OCI-LY1 (cell line): ENCODE data around the gene UMODL1.

ENCODE experiments used
- H2AFZ ChIP-seq: fragments of 200-600 bp; sonication (generic), shearing (Covaris generic); 2 replicates; pipeline ENCODE4 v1.6.0; 2014; ENCODE audit warnings: antibody characterized with exemption, mild to moderate bottlenecking, low read length
- H3F3A ChIP-seq: fragments of 200-600 bp; sonication (generic), shearing (Covaris generic); 2 replicates; pipeline ENCODE4 v1.6.0; 2014; ENCODE audit warnings: mild to moderate bottlenecking, antibody characterized with exemption, low read length, moderate library complexity; ENCODE audit not compliant: insufficient read depth
- H3K27ac ChIP-seq: fragments of 200-600 bp; sonication (generic); 2 replicates; pipeline ENCODE4 v1.5.1; 2014; ENCODE audit warnings: low read length, mixed run types, mild to moderate bottlenecking, low read depth; ENCODE audit not compliant: poor library complexity, severe bottlenecking
- H3K27me3 ChIP-seq: fragments of 200-600 bp; sonication (generic); 2 replicates; pipeline ENCODE4 v1.6.0; 2014; ENCODE audit warnings: antibody characterized with exemption, mild to moderate bottlenecking, low read length, moderate library complexity; ENCODE audit not compliant: insufficient read depth
- H3K36me3 ChIP-seq: fragments of 200-600 bp; sonication (generic); 2 replicates; pipeline ENCODE4 v1.6.1; 2014; ENCODE audit warnings: mild to moderate bottlenecking, antibody characterized with exemption, low read length, moderate library complexity, mixed read lengths; ENCODE audit not compliant: insufficient read depth
- H3K4me1 ChIP-seq: fragments of 200-600 bp; sonication (generic); 2 replicates; pipeline ENCODE4 v1.5.1; 2014; ENCODE audit warnings: mild to moderate bottlenecking, low read length, moderate library complexity; ENCODE audit not compliant: insufficient read depth, severe bottlenecking
- H3K4me2 ChIP-seq: fragments of 200-600 bp; sonication (generic), shearing (Covaris generic); 2 replicates; pipeline ENCODE4 v1.6.1; 2014; ENCODE audit warnings: low read length
- H3K4me3 ChIP-seq: fragments of 200-600 bp; sonication (generic); 2 replicates; pipeline ENCODE4 v1.5.1; 2014; ENCODE audit warnings: low read length, low read depth, mild to moderate bottlenecking, mixed read lengths; ENCODE audit not compliant: poor library complexity, severe bottlenecking
- H3K79me2 ChIP-seq: fragments of 200-600 bp; shearing (Covaris generic); 2 replicates; pipeline ENCODE4 v1.6.1; 2016; ENCODE audit warnings: mixed run types, low read length, mixed read lengths; ENCODE audit not compliant: insufficient read depth
- H3K9ac ChIP-seq: fragments of 200-600 bp; sonication (generic), shearing (Covaris generic); 2 replicates; pipeline ENCODE4 v1.6.1; 2014; ENCODE audit warnings: mild to moderate bottlenecking, low read length, mixed read lengths
- H3K9me2 ChIP-seq: fragments of 200-600 bp; sonication (generic), shearing (Covaris generic); 2 replicates; pipeline ENCODE4 v1.6.1; 2014; ENCODE audit warnings: low read depth, mild to moderate bottlenecking, low read length, mixed read lengths
- H3K9me3 ChIP-seq: fragments of 200-600 bp; shearing (Covaris generic); 2 replicates; pipeline ENCODE4 v1.6.1; 2014; ENCODE audit warnings: low read length, mixed read lengths
- H4K20me1 ChIP-seq: fragments of 200-600 bp; sonication (generic), shearing (Covaris generic); 2 replicates; pipeline ENCODE4 v1.6.0; 2016; ENCODE audit warnings: mild to moderate bottlenecking, low read length; ENCODE audit not compliant: insufficient read depth
- EZH2 ChIP-seq: fragments of 200-600 bp; sonication (generic), shearing (Covaris generic); IDR thresholded peaks from 2 replicates; pipeline ENCODE4 v1.8.0; 2017; ENCODE audit warnings: borderline replicate concordance, mixed run types, mild to moderate bottlenecking, antibody characterized with exemption, low read length, moderate library complexity, mixed read lengths
- TF ChIP-seq, protein P1 (sequence below): fragments of 200-600 bp; sonication (generic), shearing (Covaris generic); IDR thresholded peaks from 2 replicates; pipeline ENCODE4 v1.5.1; 2017; ENCODE audit warnings: mild to moderate bottlenecking, antibody characterized with exemption, low read length, moderate library complexity, mixed read lengths

UMODL1 gene

DNA sequence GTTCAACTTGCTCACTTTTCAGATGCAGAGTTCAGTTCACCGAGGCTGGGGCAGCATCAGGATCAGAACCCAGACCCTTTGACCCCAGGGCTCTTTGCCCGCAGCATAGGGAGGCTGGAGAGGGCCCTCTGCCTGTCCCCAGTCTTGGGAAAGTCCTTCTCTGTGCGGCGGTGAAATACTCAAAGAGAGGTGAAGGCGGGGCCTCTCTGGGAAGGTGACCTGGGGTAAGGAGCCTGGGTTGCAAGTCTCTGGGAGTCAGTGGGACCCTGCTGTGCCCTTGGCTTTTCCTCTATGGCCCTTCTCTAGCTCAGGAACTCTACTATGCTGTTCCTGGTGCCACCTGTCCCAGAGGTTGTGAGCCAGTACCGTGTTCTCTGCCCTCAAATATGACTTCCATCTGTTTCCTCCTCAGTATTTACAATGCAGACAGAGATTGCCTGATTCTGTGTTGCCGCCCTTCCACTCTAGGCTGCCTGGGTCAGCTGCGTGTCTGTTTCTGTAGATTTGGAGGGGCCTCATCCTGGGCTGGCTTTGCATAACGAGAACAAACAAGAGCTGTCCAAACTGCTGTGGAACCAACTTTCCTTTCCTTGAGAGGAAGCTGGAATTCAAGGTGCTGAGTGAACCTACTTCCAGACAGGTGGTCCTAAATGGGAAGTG, 42.2 kb upstream of the UMODL1 start:
- H3K4me1 ChIP-seq, result peaks cover 67% of the 10 kb centered on the region
- peak overlapping the region; percentile 64; the same call in 1 of the 2 replicates for H3K4me2 ChIP-seq
- peak overlapping the region; percentile 39 for H3K4me3 ChIP-seq
- no peaks in the 10 kb centered on the region for H3K79me2 ChIP-seq
- no peak overlapping the region for H2AFZ ChIP-seq
- no peaks in the 10 kb centered on the region for H3K36me3 ChIP-seq
- no peaks in the 10 kb centered on the region for H3K27me3 ChIP-seq
- H3F3A ChIP-seq, result no peaks in the 10 kb centered on the region; the same call in 1 of the 2 replicates
- peak overlapping the region; percentile 99 for H3K27ac ChIP-seq
- H3K9me2 ChIP-seq, result no peaks in the 10 kb centered on the region
- TF ChIP-seq, protein P1, sequence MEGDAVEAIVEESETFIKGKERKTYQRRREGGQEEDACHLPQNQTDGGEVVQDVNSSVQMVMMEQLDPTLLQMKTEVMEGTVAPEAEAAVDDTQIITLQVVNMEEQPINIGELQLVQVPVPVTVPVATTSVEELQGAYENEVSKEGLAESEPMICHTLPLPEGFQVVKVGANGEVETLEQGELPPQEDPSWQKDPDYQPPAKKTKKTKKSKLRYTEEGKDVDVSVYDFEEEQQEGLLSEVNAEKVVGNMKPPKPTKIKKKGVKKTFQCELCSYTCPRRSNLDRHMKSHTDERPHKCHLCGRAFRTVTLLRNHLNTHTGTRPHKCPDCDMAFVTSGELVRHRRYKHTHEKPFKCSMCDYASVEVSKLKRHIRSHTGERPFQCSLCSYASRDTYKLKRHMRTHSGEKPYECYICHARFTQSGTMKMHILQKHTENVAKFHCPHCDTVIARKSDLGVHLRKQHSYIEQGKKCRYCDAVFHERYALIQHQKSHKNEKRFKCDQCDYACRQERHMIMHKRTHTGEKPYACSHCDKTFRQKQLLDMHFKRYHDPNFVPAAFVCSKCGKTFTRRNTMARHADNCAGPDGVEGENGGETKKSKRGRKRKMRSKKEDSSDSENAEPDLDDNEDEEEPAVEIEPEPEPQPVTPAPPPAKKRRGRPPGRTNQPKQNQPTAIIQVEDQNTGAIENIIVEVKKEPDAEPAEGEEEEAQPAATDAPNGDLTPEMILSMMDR, result no peak
- no peak for TF ChIP-seq EZH2
- H4K20me1 ChIP-seq, result no peaks in the 10 kb centered on the region
- H3K9ac ChIP-seq, result peak overlapping the region; percentile 64
- no peaks in the 10 kb centered on the region for H3K9me3 ChIP-seq

DNA sequence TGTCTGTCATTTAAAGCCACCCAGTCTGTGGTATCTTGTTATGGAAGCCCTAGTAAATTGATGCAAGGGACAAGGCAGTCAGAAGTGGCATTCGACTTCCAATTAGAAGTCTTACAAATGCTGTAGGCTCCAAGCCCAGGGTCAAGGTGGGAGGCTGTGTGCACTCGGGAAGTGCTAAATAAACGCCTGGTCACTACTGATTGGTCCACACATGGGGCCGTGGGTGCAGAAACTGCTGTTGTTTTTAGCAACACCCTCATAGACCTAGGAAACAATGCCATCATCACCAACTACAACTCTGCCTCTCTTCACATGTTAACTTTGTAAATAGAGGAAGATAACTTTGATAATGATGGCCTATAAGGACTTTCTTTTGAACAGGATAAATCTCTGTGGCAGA, 40.8 kb upstream of the UMODL1 start:
- H3K4me2 ChIP-seq, result no peak overlapping the region
- no peaks in the 10 kb centered on the region for H3K27me3 ChIP-seq
- H3K9ac ChIP-seq, result no peak overlapping the region
- H3K9me2 ChIP-seq, result no peaks in the 10 kb centered on the region
- H3K79me2 ChIP-seq, result no peaks in the 10 kb centered on the region
- no peaks in the 10 kb centered on the region; the same call in 1 of the 2 replicates for H3F3A ChIP-seq
- no peak overlapping the region for H2AFZ ChIP-seq
- H3K27ac ChIP-seq, result peak overlapping the region; percentile 99
- peaks cover 67% of the 10 kb centered on the region for H3K4me1 ChIP-seq
- H3K36me3 ChIP-seq, result no peaks in the 10 kb centered on the region
- H4K20me1 ChIP-seq, result no peaks in the 10 kb centered on the region
- no peak overlapping the region for H3K4me3 ChIP-seq
- TF ChIP-seq EZH2, result no peak
- TF ChIP-seq, protein P1, result no peak
- no peaks in the 10 kb centered on the region for H3K9me3 ChIP-seq

DNA sequence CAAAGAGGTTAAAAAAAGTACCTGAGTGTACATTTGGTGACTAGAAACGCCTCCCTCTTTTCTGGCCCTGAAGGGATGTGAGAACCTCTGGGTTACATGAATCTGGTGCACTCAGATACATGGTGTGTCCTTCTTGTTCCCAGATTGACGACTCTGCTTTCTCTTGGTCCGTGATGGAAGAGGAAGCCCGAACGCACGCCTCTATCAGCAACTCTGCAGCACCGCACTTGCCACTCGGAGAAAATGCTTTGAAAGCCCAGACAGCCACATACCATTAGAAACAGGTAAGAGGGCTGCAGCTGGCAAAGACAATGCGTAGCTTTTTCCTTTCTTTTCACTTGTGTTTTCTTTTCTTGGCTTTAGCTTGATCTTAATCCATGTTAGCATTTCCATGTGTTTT, 39.9 kb upstream of the UMODL1 start:
- Histone ChIP-seq H3K27me3 (no peaks in the 10 kb centered on the region), H3K9me2 (no peaks in the 10 kb centered on the region), H3K9ac (peak overlapping the region; percentile 35; the same call in 1 of the 2 replicates), H3K4me1 (peaks cover 67% of the 10 kb centered on the region), H3K36me3 (no peaks in the 10 kb centered on the region), H3K4me2 (peak overlapping the region; percentile 22; the same call in 1 of the 2 replicates), H3F3A (no peaks in the 10 kb centered on the region; the same call in 1 of the 2 replicates), H2AFZ (no peak overlapping the region), H3K9me3 (no peaks in the 10 kb centered on the region), H3K27ac (peak overlapping the region; percentile 99), H3K4me3 (no peak overlapping the region), H4K20me1 (no peaks in the 10 kb centered on the region), H3K79me2 (no peaks in the 10 kb centered on the region)
- no peak for TF ChIP-seq EZH2
- TF ChIP-seq, protein P1, result no peak
